Neural cell (in vitro differentiated cells): Measurements from ENCODE around the gene BGN.

ENCODE experiments used
- EZH2 ChIP-seq: fragments of 200-600, 300-800 bp; shearing (Covaris generic), sonication (generic); IDR thresholded peaks from 2 replicates; pipeline ENCODE4 v1.6.1; 2014; ENCODE audit warnings: antibody characterized with exemption, low read length, borderline replicate concordance, mild to moderate bottlenecking; ENCODE audit not compliant: insufficient read depth, poor library complexity, severe bottlenecking
- MXI1 ChIP-seq: fragments of 450-650 bp; conservative IDR thresholded peaks from 2 replicates; pipeline ENCODE4 v1.6.1; 2014; ENCODE audit warnings: antibody characterized with exemption, mild to moderate bottlenecking; ENCODE audit not compliant: poor library complexity, severe bottlenecking
- TAF1 ChIP-seq: IDR thresholded peaks from 2 replicates; pipeline ENCODE4 v1.6.1; 2012; ENCODE audit warnings: low read depth

- no peak for TF ChIP-seq EZH2
- TF ChIP-seq TAF1, result no peak
- TF ChIP-seq MXI1, result no peak
Measured at GRCh38 chrX:153515435-153515834, 20.7 kb downstream of the BGN start.
